IMR-90 (cell line): ENCODE data around the gene FGF12. TPM values are rescaled to one million over a fixed set of nuclear protein-coding genes. Genes with fewer than 3 reads are reported as not detected.

Source experiments
- ATAC-seq: fragments of 200-7000 bp; cut with Tn5 transposase; 2 replicates; pipeline ENCODE4 v1.9.1; 2020; ENCODE audit warnings: low read depth, mild to moderate bottlenecking, moderate library complexity
- BruUV-seq: library from RNA; stranded (reverse); fragments of 400-500 nt; replicated peaks from 2 replicates; lab custom pipeline; 2021; lab: Mats Ljungman, UMichigan
- CTCF ChIA-PET: fragments of 300-600 bp; formaldehyde crosslinking; extraction: SDS; loops from one replicate; lab custom pipeline; 2021; ENCODE audit warnings: antibody characterized with exemption; lab: Yijun Ruan, JAX
- POLR2A ChIA-PET: fragments of 300-600 bp; sonication (Branson Sonifier 250); formaldehyde crosslinking; loops from one replicate; lab custom pipeline; 2022; ENCODE audit warnings: antibody characterized with exemption; ENCODE audit not compliant: unreplicated experiment; lab: Charles Lee
- DNase-seq: peaks from one replicate; pipeline ENCODE4 v3.0.0; 2013
- H2AFZ ChIP-seq: replicated peaks from 2 replicates; pipeline ENCODE3; 2013; ENCODE audit warnings: low read length, mild to moderate bottlenecking; ENCODE audit not compliant: poor library complexity
- H2AK5ac ChIP-seq: 2 replicates; pipeline ENCODE4 v1.6.1; 2013; ENCODE audit warnings: low read depth, low read length, inconsistent platforms
- H2AK9ac ChIP-seq: replicated peaks from 2 replicates; pipeline ENCODE3; 2013; ENCODE audit warnings: mild to moderate bottlenecking, low read depth, low read length, moderate library complexity; ENCODE audit not compliant: poor library complexity
- H2BK120ac ChIP-seq: 2 replicates; pipeline ENCODE4 v1.6.1; 2013; ENCODE audit warnings: low read depth, low read length, inconsistent platforms
- H2BK15ac ChIP-seq: 3 replicates; pipeline ENCODE4 v1.6.1; 2013; ENCODE audit warnings: low read depth, low read length, inconsistent platforms
- H2BK20ac ChIP-seq: 2 replicates; pipeline ENCODE4 v1.6.1; 2013; ENCODE audit warnings: low read depth, mild to moderate bottlenecking, inconsistent platforms, low read length, moderate library complexity
- H2BK5ac ChIP-seq: 2 replicates; pipeline ENCODE4 v1.6.1; 2013; ENCODE audit warnings: mild to moderate bottlenecking, low read depth, low read length, inconsistent platforms; ENCODE audit not compliant: poor library complexity, severe bottlenecking
- H3K14ac ChIP-seq: replicated peaks from 2 replicates; pipeline ENCODE4 v1.6.1; 2013; ENCODE audit warnings: low read depth, low read length, inconsistent platforms
- H3K18ac ChIP-seq: 2 replicates; pipeline ENCODE4 v1.6.1; 2013; ENCODE audit warnings: low read depth, low read length, control low read depth
- H3K23ac ChIP-seq: 2 replicates; pipeline ENCODE4 v1.6.1; 2013; ENCODE audit warnings: low read depth, low read length, inconsistent platforms
- H3K27ac ChIP-seq: 2 replicates; pipeline ENCODE4 v1.5.1; 2013; ENCODE audit warnings: mild to moderate bottlenecking, control low read depth, low read length; ENCODE audit not compliant: insufficient read depth
- H3K27me3 ChIP-seq: 2 replicates; pipeline ENCODE4 v1.6.1; 2013; ENCODE audit warnings: low read length; ENCODE audit not compliant: control insufficient read depth, insufficient read depth
- H3K36me3 ChIP-seq: 2 replicates; pipeline ENCODE4 v1.6.1; 2013; ENCODE audit warnings: low read length, mixed read lengths; ENCODE audit not compliant: control insufficient read depth, insufficient read depth
- H3K4ac ChIP-seq: 2 replicates; pipeline ENCODE4 v1.6.1; 2013; ENCODE audit warnings: low read depth, low read length, inconsistent platforms
- H3K4me1 ChIP-seq: 2 replicates; pipeline ENCODE4 v1.6.1; 2013; ENCODE audit warnings: low read length, mixed read lengths; ENCODE audit not compliant: control insufficient read depth, insufficient read depth
- H3K4me2 ChIP-seq: 2 replicates; pipeline ENCODE4 v1.6.1; 2013; ENCODE audit warnings: low read depth, mild to moderate bottlenecking, control low read depth, low read length, moderate library complexity
- H3K4me3 ChIP-seq: 2 replicates; pipeline ENCODE4 v1.5.1; 2013; ENCODE audit warnings: low read depth, mild to moderate bottlenecking, control low read depth, low read length, moderate library complexity; ENCODE audit not compliant: insufficient read depth
- H3K56ac ChIP-seq: 2 replicates; pipeline ENCODE4 v1.6.1; 2013; ENCODE audit warnings: low read length, inconsistent platforms; ENCODE audit not compliant: insufficient read depth; ENCODE audit errors: extremely low read depth
- H3K79me1 ChIP-seq, 2 experiments: 2 replicates each; pipeline ENCODE4 v1.6.1; 2013; ENCODE audit warnings: low read length in 2 of 2, inconsistent platforms in 1 of 2, low read depth in 1 of 2
- H3K9ac ChIP-seq: 2 replicates; pipeline ENCODE4 v1.6.1; 2013; ENCODE audit warnings: low read depth, low read length, control low read depth
- H3K9me1 ChIP-seq: 2 replicates; pipeline ENCODE4 v1.6.1; 2013; ENCODE audit warnings: low read length, inconsistent platforms; ENCODE audit not compliant: insufficient read depth
- H3K9me3 ChIP-seq: 2 replicates; pipeline ENCODE4 v1.6.1; 2013; ENCODE audit warnings: low read length; ENCODE audit not compliant: control insufficient read depth, insufficient read depth
- H4K20me1 ChIP-seq: 2 replicates; pipeline ENCODE4 v1.6.1; 2013; ENCODE audit warnings: low read length, inconsistent platforms; ENCODE audit not compliant: insufficient read depth
- H4K5ac ChIP-seq: 2 replicates; pipeline ENCODE4 v1.6.1; 2013; ENCODE audit warnings: mild to moderate bottlenecking, low read depth, low read length, control low read depth
- H4K8ac ChIP-seq, 2 experiments: 2 replicates each; pipeline ENCODE4 v1.6.1; 2013; ENCODE audit warnings: low read depth in 2 of 2, low read length in 2 of 2, control low read depth in 1 of 2, inconsistent platforms in 1 of 2
- H4K91ac ChIP-seq: 2 replicates; pipeline ENCODE4 v1.6.1; 2013; ENCODE audit warnings: low read depth, low read length, inconsistent platforms; ENCODE audit not compliant: insufficient read depth
- CEBPB ChIP-seq: IDR thresholded peaks from 2 replicates; pipeline ENCODE4 v1.6.1; 2012; ENCODE audit warnings: low read depth, low read length, improper control_type of control experiment
- CHD1 ChIP-seq: IDR thresholded peaks from 2 replicates; pipeline ENCODE4 v1.6.1; 2012; ENCODE audit warnings: low read depth, low read length, improper control_type of control experiment
- FOS ChIP-seq: fragments of 150-350 bp; IDR thresholded peaks from 2 replicates; pipeline ENCODE4 v1.6.1; 2016; ENCODE audit warnings: low read depth, low read length
- MAZ ChIP-seq: IDR thresholded peaks from 2 replicates; pipeline ENCODE4 v1.6.1; 2012; ENCODE audit warnings: low read depth, mild to moderate bottlenecking, low read length, improper control_type of control experiment, moderate library complexity, borderline replicate concordance
- POLR2A ChIP-seq: IDR thresholded peaks from 2 replicates; pipeline ENCODE4 v1.6.1; 2012; ENCODE audit warnings: mild to moderate bottlenecking, low read depth, low read length
- RAD21 ChIP-seq: IDR thresholded peaks from 2 replicates; pipeline ENCODE4 v1.6.1; 2012; ENCODE audit warnings: low read length, improper control_type of control experiment
- RFX5 ChIP-seq: IDR thresholded peaks from 2 replicates; pipeline ENCODE4 v1.8.0; 2012; ENCODE audit warnings: low read depth, mild to moderate bottlenecking, low read length, moderate library complexity
- WGBS, 2 experiments: methylation state at CpG; one replicate each; pipeline versions ENCODE4 v1.1.5 to v1.1.7; 2013; ENCODE audit warnings: missing lambda C conversion rate in 2 of 2; ENCODE audit not compliant: insufficient read length in 1 of 2; ENCODE audit errors: extremely low coverage in 2 of 2; 5-methylcytosine and 5-hydroxymethylcytosine counted together
- dilution Hi-C: fragments of 300-500 bp; cut with HindIII; formaldehyde crosslinking; loops from one replicate; pipeline ENCODE4 v1.14.3; 2018; ENCODE audit warnings: low sequenced_read_pairs; ENCODE audit not compliant: unreplicated experiment
- in situ Hi-C: fragments of 300-500 bp; cut with MboI; formaldehyde crosslinking; loops from 3 replicates; pipeline ENCODE4 v1.14.3; 2019; ENCODE audit warnings: low sequenced_read_pairs, inconsistent platforms, mixed read lengths
- intact Hi-C: fragments of 100-400 bp; cut with micrococcal nuclease; formaldehyde crosslinking; loops from 2 replicates; pipeline ENCODE4 v1.10.0; 2022
- polyA plus RNA-seq, 3 experiments: library from polyadenylated mRNA; depleted of rRNA; stranded (reverse); fragments of >200 nt; gene quantifications; 2 replicates each; pipeline ENCODE4 v1.2.3, GENCODE V29; 2012; ENCODE audit warnings: low replicate concordance in 1 of 3
- total RNA-seq: library from RNA; depleted of rRNA; stranded (reverse); fragments of >200 nt; gene quantifications from 2 replicates; pipeline ENCODE4 v1.2.3, GENCODE V29; 2012
- TF ChIP-seq, protein P1 (sequence below): conservative IDR thresholded peaks from 2 replicates; pipeline ENCODE4 v1.5.1; 2012; ENCODE audit warnings: mild to moderate bottlenecking, low read depth, low read length, improper control_type of control experiment
- TF ChIP-seq, protein P2 (sequence below): fragments of 150-350 bp; IDR thresholded peaks from 2 replicates; pipeline ENCODE4 v1.6.1; 2017; ENCODE audit warnings: mild to moderate bottlenecking, antibody characterized with exemption, low read length, low read depth

Gene FGF12
- total and polyA plus RNA-seq, 2 of the 4 experiments (the other 2 are of a cell fraction): not detected

DNA sequence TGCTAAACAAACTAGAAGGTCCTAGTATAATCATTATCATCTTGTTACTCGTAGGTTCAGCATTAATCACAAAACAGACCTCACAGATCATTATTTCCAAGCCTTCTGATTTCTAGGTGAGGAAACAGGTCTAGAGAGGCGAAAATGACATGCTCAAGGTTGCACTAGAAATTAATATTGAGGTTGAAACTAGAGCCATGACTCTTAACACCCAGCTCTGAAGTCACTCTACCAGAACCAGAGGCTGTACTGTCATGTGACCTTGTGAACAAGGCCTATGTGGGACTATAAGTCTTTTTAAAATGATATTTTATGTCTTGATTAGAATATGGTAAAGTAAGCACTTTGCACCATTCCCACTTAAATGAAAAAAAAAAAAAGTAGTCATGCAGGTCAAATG is 23.8 kb upstream of the FGF12 start:
- Histone ChIP-seq H3K27me3 (no peaks in the 10 kb centered on the region), H3K9me3 (peaks cover 1% of the 10 kb centered on the region), H4K20me1 (no peaks in the 10 kb centered on the region), H2BK120ac (no peak overlapping the region), H3K36me3 (no peaks in the 10 kb centered on the region), H3K23ac (no peak overlapping the region), H3K14ac (no peak overlapping the region), H3K79me1 (no peaks in the 10 kb centered on the region), H3K9ac (no peak overlapping the region), H3K4ac (no peak overlapping the region), H4K8ac (no peak overlapping the region), H3K27ac (no peak overlapping the region), H2AK9ac (no peak overlapping the region), H2AFZ (no peak overlapping the region), H2BK15ac (no peak overlapping the region), H3K18ac (no peak overlapping the region), H2AK5ac (no peak overlapping the region), H3K4me2 (no peak overlapping the region), H2BK5ac (no peak overlapping the region), H3K4me1 (no peaks in the 10 kb centered on the region), H3K9me1 (no peaks in the 10 kb centered on the region), H2BK20ac (no peak overlapping the region), H3K56ac (no peak overlapping the region), H4K91ac (no peak overlapping the region), H3K4me3 (no peak overlapping the region), H4K5ac (no peak overlapping the region)
- no peak for ATAC-seq
- in situ Hi-C loops: no loop called here
- ChIA-PET POLR2A (no interaction called here), CTCF (interaction anchor here (0.6 kb wide), 2 partner anchors 9 to 759 kb away, joined by 3 to 6 read pairs; no protein-coding TSS in a partner anchor)
- dilution Hi-C loops: no loop called here
- WGBS, 2 experiments: no CpG with 5 or more reads among the region's 2 CpGs
- intact Hi-C loops: no loop called here
- no peak for DNase-seq
- TF ChIP-seq CEBPB (no peak), FOS (no peak), MAZ (no peak), RFX5 (no peak), RAD21 (no peak), CHD1 (no peak), POLR2A (no peak)
- TF ChIP-seq, protein P1, sequence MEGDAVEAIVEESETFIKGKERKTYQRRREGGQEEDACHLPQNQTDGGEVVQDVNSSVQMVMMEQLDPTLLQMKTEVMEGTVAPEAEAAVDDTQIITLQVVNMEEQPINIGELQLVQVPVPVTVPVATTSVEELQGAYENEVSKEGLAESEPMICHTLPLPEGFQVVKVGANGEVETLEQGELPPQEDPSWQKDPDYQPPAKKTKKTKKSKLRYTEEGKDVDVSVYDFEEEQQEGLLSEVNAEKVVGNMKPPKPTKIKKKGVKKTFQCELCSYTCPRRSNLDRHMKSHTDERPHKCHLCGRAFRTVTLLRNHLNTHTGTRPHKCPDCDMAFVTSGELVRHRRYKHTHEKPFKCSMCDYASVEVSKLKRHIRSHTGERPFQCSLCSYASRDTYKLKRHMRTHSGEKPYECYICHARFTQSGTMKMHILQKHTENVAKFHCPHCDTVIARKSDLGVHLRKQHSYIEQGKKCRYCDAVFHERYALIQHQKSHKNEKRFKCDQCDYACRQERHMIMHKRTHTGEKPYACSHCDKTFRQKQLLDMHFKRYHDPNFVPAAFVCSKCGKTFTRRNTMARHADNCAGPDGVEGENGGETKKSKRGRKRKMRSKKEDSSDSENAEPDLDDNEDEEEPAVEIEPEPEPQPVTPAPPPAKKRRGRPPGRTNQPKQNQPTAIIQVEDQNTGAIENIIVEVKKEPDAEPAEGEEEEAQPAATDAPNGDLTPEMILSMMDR: no peak
- TF ChIP-seq, protein P2, sequence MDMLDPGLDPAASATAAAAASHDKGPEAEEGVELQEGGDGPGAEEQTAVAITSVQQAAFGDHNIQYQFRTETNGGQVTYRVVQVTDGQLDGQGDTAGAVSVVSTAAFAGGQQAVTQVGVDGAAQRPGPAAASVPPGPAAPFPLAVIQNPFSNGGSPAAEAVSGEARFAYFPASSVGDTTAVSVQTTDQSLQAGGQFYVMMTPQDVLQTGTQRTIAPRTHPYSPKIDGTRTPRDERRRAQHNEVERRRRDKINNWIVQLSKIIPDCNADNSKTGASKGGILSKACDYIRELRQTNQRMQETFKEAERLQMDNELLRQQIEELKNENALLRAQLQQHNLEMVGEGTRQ: no peak
- BruUV-seq: no TSS peak
